SK-N-MC (cell line): ENCODE measurements around the gene NGEF.

Experiments used
- EZH2 ChIP-seq: fragments of 200-600 bp; sonication (generic); IDR thresholded peaks from one replicate; pipeline ENCODE4 v1.6.1; 2017; ENCODE audit warnings: antibody characterized with exemption
- POLR2AphosphoS5 ChIP-seq: IDR thresholded peaks from 2 replicates; pipeline ENCODE4 v1.6.1; 2012; ENCODE audit warnings: mild to moderate bottlenecking, low read depth, low read length, borderline replicate concordance

GRCh38 chr2:232913903-232914302 is 99.2 kb downstream of the NGEF start:
- TF ChIP-seq POLR2AphosphoS5 (no peak), EZH2 (no peak)
